Sigmoid colon (tissue), 4 donors: Measurements from ENCODE around the gene CYP4V2.

Source experiments
- EP300 ChIP-seq, 4 donors: sonication (generic); formaldehyde crosslinking; IDR thresholded peaks; one replicate each; pipeline ENCODE4 v1.6.1; 2017; ENCODE audit warnings: antibody characterized with exemption in 4 of 4
- POLR2A ChIP-seq, 2 donors: fragments of 450-650 bp; IDR thresholded peaks; one replicate each; pipeline ENCODE4 v1.6.1; 2016; ENCODE audit warnings: antibody characterized with exemption in 2 of 2, mild to moderate bottlenecking in 2 of 2, moderate library complexity in 2 of 2
- TF ChIP-seq, protein P1 (sequence below), 4 experiments: fragments of 450-650 bp in 3 of 4; fragments of 200-600 bp in 1 of 4; IDR thresholded peaks; one replicate each; pipeline ENCODE4 v1.5.1; 2016 to 2019; ENCODE audit warnings: antibody characterized with exemption in 4 of 4, mild to moderate bottlenecking in 3 of 4, moderate library complexity in 2 of 4

DNA sequence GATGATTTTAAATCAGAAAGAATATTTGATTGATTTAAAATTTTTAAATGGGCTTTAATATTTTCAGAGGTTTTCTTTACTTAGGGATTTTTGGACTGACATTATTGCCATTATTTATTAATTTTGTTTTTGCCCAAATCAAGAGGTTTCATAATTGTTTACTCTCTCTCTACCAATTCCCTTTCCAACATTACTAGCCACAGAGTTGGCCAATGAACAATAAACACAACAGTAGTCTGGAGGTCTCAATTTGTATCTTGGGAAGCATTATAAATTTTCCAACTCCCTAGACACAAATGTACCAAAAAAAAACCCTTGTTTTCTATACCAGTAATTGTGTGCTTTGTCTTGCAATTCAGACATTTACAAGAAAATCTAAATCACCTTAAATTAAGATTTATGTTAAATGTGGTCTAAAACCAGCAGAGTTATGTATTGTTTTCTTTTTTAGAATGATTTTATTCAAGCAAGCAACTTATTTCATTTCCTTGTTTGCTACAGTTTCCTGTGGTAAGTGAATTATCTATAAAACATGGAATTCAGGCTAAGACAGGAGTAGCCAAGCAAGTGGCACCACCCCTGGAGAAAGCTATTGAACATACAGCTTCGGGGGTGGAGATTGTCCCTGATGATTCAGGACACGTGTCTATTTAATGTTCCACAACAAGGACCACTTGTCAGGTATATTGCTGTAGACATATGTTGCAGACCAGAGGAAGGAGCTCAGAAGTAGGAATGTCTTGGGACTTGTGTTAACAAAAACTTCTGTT, 36.6 kb downstream of the CYP4V2 start:
- TF ChIP-seq, protein P1, sequence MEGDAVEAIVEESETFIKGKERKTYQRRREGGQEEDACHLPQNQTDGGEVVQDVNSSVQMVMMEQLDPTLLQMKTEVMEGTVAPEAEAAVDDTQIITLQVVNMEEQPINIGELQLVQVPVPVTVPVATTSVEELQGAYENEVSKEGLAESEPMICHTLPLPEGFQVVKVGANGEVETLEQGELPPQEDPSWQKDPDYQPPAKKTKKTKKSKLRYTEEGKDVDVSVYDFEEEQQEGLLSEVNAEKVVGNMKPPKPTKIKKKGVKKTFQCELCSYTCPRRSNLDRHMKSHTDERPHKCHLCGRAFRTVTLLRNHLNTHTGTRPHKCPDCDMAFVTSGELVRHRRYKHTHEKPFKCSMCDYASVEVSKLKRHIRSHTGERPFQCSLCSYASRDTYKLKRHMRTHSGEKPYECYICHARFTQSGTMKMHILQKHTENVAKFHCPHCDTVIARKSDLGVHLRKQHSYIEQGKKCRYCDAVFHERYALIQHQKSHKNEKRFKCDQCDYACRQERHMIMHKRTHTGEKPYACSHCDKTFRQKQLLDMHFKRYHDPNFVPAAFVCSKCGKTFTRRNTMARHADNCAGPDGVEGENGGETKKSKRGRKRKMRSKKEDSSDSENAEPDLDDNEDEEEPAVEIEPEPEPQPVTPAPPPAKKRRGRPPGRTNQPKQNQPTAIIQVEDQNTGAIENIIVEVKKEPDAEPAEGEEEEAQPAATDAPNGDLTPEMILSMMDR (IDR thresholded peaks at IDR 0.05) = no peak
- TF ChIP-seq EP300 (IDR thresholded peaks at IDR 0.05) (no peak), POLR2A (IDR thresholded peaks at IDR 0.05) (no peak)
